NCI-H2029 treated with DMSO at 0.1 percent for 48 hours (cell line): Measurements from ENCODE around the gene CEP164.
A peak's percentile ranks its signal among the peaks of the same experiment; 100 is the strongest.
"Not testable (repeated sequence)": the region's sequence is repeated elsewhere in the genome, so short reads cannot be mapped to it uniquely, and the experiment has no call there.

Experiments
- DNase-seq: peaks from one replicate; lab custom pipeline; 2025; lab: John Stamatoyannopoulos, UW

Gene CEP164

GRCh38 chr11:117305145-117305544 is 22.5 kb upstream of the CEP164 start:
- no peak for DNase-seq

DNA sequence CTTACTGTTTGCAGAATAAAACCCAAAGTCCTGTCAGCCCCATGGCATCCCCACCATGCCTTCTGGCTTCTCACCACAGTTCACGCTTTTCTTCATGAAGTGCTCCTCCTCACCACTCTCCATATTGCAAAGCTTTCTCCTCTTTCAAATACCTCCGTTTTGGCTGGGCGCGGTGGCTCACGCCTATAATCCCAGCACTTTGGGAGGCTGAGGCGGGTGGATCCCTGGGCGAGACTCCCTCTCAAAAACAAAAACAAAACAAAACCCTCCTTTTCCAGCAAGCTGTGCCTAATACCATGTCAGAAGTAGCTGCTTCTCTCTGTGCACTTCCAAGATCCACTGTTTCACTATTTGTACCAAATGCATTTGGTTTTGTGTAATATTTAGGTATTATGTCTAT is 18.3 kb upstream of the CEP164 start:
- DNase-seq = no peak

GRCh38 chr11:117313091-117313490 is 14.6 kb upstream of the CEP164 start:
- no peak for DNase-seq

DNA sequence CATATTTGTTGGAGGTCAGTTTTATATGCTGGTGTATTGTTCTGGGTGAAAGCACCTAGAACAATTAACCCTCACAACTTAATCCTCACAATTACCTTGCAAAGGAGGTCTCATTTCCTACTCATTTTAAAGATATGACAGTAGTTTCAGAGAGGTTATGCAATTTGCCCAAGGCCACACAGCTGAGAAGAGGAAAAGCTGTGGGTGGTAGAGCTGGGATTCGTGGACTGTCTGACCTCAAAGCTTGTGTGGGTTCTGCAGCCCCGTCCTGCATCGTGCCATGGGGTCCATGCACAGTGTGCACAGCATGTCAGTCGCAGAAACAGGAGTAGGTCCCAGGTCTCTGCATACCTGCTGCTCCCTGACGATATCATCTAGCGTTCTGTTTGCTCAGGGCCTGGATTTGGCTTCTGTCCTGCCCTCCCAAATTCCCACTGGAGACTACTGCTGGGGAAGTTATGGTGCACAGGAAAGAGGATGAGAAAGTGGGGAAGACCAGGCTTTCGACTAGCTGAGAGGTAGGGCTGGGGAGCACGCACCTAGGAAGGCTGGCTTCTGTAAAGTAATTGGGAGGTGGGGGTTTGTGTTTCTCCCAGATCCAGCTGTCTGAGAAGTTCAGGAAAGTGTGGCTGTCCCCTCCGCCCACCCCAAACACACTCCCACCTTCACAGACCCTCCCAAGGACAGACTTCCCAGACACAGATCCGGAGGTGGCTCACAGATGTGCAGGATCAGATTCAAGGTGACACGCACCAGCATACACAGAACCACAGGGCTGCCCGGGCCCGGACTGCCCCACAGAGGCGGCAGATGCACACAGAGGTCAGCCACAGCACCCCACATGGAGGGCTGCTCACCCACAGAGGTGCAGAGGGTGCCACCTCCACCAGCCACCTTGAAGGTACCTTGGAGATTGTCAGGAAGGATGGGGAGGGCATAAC is 13.6 kb upstream of the CEP164 start:
- DNase-seq = no peak

DNA sequence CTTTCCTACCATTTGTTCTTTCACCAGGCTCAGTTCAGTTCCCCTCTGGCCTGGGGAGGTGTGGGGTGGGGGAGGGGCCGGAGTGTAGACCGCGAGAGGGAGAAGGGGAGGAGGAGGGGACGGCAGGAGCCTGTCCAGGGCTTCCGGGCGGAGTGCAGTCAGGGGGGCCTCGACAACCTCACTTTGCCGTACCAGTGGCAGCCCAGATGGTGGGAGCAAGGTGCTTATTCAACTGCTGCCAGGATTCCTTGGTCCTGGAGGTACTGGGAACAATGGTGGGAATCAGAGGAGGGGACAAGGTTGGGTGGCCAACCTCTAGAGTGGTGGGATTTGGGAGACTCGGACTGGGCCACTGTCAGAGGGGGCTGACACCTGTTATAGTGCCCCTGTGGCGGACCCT is 12.8 kb upstream of the CEP164 start:
- DNase-seq = no peak

GRCh38 chr11:117315285-117316196 is 12.1 kb upstream of the CEP164 start:
- no peak for DNase-seq

DNA sequence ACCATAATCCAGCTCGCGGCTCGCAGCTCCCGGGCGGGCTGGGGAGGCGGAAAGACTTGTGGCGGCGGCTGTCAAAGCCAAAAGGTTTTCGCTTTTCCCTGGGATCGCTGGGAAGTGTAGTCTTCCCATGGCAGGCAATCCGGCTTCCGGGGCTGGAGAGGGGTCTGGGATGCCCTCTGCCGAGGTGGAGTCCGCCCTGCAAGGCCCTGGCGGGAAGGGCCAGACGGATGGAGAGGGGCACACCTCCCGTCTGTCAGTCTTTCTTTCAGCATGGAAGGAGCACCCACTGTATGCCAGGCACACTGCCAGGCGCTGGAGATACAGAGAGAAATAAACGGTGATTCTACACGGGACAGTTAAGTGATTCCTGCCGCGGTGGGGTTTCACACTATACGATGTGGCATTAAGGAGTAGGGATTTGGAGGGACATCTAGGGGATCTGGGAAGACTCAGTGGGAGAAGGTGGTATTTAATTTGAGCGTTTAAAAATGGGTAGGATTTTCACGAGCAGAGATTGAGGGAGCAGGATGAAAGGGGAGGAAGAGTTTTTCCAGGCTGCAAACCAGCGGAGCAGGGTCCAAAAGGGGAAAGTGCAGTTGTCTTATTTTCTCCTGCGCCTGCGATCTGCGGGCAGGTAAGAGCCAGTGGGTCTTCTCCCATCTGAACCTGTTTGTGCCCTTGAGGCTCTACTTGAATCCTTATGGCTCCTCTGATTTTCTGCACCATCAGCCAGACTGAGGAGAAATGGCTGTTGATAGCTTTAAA is 11.3 kb upstream of the CEP164 start, which contains the start of gene BACE1:
BACE1 (minus strand) TSS at position 60 of the 765 bp plus-strand sequence. CDS start 461 bp downstream, outside the sequence.
- peak; percentile 32 for DNase-seq

GRCh38 chr11:117318738-117319137 is 8.9 kb upstream of the CEP164 start:
- no peak for DNase-seq

GRCh38 chr11:117319214-117319840 is 8.3 kb upstream of the CEP164 start:
- DNase-seq = no peak

DNA sequence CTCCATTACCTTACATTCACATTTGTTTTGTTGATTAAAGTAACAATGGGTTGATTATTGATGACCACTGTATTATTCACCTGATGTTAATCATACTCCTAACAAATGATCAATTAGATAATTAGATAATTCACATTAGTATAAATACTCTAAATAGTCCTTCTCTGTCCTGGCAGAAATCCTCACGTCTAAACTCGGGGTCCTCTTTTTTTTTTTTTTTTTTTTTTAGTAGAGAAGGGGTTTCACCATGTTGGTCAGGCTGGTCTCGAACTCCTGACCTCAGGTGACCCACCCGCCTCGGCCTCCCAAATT is 443 bp upstream of the CEP164 start:
- DNase-seq = not testable (repeated sequence)

DNA sequence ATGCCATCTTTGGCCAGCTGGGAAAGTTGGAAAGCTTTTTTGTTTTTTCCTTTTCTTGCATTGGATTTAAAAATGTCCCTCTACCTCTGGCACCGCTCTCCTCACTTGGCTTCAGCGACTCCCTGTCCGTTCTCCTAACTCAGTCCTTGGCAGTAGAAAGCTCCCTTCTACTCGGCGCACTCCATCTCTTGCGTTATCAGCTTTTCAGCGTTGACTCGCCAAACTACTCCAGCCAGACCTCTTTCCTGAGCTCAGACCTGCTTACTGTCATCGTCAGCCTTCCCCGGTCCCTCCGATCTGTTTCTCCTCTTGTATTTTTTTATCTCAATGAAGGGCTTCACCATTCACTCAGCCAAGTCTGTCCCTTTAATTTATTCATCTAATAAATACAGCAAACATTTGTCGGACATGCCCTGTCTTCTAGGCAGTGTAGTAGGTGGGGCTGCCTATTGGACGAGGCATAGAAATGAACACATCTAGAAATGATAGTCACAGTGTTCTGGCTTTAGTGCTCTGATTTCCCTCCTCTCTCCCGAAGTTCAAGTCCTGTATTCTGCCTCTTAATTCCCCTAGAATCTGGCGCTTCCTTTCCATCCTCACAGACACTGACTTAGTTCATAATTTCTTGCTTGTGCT is 839 bp downstream of the CEP164 start:
- peak; percentile 2 for DNase-seq

DNA sequence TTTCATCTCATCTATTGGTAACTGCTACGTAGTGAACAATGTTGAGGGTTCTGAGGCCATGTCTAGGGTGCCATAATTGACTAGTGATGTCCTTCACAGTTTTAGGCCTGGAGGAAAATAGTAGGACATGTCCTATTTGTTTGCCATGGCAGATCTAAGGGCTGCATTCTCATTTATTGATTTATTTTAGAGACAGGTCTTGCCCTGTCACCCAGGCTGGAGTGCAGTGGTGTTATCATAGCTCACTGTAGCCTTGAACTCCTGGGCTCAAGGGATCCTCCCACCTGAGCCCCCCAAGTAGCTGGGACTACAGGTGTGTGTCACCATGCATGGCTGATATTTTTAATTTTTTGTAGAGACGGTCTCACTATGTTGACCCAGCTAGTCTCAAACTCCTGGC is 5.2 kb downstream of the CEP164 start:
- DNase-seq = no peak

DNA sequence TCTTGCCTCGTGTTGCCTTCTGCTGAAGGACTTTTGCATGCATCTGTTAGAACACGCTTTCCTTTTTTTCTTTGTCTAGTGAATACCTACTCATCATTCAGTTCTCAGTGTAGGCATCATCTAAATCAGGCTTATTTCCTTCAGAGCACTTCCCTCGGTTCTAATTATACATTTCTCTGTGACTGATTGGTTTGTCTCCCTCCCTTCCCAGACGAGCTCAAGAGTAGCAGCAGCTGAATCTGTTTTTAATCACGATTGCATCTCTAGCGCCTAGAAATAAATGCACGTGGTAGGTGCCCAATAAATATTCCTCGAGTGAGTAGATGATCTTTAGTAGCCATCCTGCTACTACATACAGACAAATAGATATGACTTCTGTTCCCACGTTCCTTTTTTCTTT is 6.3 kb downstream of the CEP164 start:
- DNase-seq = no peak

DNA sequence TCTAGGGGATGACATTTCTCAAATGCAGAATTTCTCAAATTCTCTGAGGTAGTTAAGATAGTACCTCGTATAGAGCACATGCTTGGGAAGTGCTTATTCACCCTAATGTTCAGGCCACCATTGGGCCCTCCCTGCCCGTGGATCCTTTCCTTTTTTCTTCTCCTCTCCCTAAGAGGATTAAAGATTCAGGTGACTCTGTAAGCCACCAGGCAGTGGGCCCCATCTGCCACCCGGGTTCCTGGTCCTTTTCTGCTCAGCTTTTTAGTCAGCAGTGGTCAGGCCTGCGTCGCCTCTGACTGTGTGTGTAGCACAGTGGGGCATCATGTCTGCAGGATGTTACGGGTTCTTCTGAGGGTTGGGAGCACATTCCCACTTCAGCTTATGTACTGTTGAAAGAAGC is 7.2 kb downstream of the CEP164 start:
- no peak for DNase-seq

- no peak for DNase-seq
Observed at GRCh38 chr11:117335399-117335798, 7.7 kb downstream of the CEP164 start.

- DNase-seq = no peak
Observed at GRCh38 chr11:117337076-117337475, 9.4 kb downstream of the CEP164 start.

DNA sequence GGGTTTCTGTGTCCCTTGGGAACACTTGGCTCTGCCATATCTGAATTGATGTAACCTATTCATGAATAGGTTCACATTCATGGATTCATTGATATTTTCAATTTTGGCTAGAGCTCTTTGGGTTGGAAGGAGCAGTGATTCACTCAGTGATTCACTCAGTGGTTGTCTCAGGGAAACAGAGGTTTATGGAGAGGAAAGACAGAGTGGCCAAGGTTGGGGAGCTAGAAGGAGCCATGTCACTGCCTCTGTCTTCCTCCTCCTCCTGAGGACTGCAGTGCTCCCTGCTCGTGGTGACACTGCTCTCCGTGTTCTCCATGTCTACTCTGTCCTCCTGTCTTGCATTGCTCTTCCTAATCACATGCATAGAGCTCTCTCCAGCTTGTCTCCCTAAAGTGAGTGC is 17.4 kb downstream of the CEP164 start:
- no peak for DNase-seq

DNA sequence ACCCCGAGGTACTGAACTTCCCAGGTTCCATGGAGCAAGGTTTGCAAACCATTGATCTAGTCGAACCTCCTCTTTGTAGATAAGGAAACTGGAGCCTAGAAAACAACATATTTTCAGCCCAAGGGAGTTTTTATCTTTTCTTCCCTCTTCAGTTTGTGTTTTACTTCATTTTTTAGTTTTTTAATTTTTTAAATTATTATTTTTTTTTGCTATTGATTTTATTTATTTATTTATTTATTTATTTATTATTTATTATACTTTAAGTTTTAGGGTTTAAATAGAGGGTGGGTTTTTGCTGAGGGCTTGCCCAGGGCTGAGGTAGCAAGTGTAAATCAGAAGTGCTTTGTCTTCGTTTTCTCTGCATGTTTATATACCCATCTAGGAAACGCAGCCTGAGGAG is 26.9 kb downstream of the CEP164 start:
- DNase-seq = no peak

GRCh38 chr11:117356126-117356890 is 28.7 kb downstream of the CEP164 start:
- DNase-seq = no peak

- no peak for DNase-seq
Observed at GRCh38 chr11:117361432-117361831, 33.8 kb downstream of the CEP164 start.
